GM12891 (cell line): Measurements from ENCODE around the gene PRKN.

Source experiments
- PAX5 ChIP-seq: IDR thresholded peaks from 2 replicates; pipeline ENCODE4 v1.6.1; 2011; ENCODE audit warnings: low read length, moderate library complexity, mild to moderate bottlenecking; ENCODE audit not compliant: insufficient read depth, severe bottlenecking
- POLR2A ChIP-seq: IDR thresholded peaks from 2 replicates; pipeline ENCODE4 v1.6.1; 2011; ENCODE audit warnings: low read depth, low read length, control low read depth
- POLR2AphosphoS5 ChIP-seq: IDR thresholded peaks from 2 replicates; pipeline ENCODE4 v1.6.1; 2011; ENCODE audit warnings: low read depth, low read length, control low read depth
- POU2F2 ChIP-seq: IDR thresholded peaks from 2 replicates; pipeline ENCODE4 v1.6.1; 2011; ENCODE audit warnings: low read depth, mild to moderate bottlenecking, control low read depth, low read length, moderate library complexity
- SPI1 ChIP-seq: IDR thresholded peaks from 2 replicates; pipeline ENCODE4 v1.6.1; 2011; ENCODE audit warnings: low read depth, low read length, control low read depth
- TAF1 ChIP-seq: IDR thresholded peaks from 2 replicates; pipeline ENCODE4 v1.6.1; 2011; ENCODE audit warnings: low read depth, low read length, control low read depth

DNA sequence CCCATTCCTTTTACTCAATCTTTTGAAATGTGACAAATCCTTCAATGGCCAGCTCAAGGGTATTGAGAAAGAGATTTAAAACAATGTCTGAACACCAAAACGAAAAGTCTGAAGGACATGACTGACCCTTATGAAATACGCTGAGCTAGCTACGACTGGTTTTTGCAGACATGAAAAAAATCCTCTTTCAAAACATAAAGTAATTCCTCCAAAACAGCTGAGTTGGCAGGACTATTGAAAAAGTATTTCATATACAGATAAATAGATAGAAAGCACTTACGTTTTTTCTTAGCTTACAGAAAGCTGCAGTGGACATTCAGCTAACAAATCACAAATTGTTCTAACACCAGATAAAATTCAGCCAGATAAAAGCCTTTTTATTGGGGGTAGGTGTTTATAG, 751.0 kb downstream of the PRKN start:
- TF ChIP-seq TAF1, result no peak
- no peak for TF ChIP-seq SPI1
- TF ChIP-seq POLR2A, result no peak
- TF ChIP-seq POLR2AphosphoS5, result no peak
- no peak for TF ChIP-seq PAX5
- no peak for TF ChIP-seq POU2F2
